HPDE6-E6E7 (cell line): ENCODE measurements around the gene SPDEF.

Experiments used
- DNase-seq: peaks from one replicate; pipeline ENCODE4 v3.0.0; 2011; ENCODE audit warnings: missing footprints; ENCODE audit errors: extremely low spot score

The SPDEF gene

GRCh38 chr6:34515473-34516387, 40.4 kb downstream of the SPDEF start:
- no peak for DNase-seq

GRCh38 chr6:34514593-34515472, 41.3 kb downstream of the SPDEF start:
- no peak for DNase-seq

GRCh38 chr6:34514112-34514511, 42.0 kb downstream of the SPDEF start:
- DNase-seq = no peak

GRCh38 chr6:34513646-34514045, 42.5 kb downstream of the SPDEF start:
- DNase-seq = no peak

GRCh38 chr6:34512738-34513115, 43.4 kb downstream of the SPDEF start:
- no peak for DNase-seq

- no peak for DNase-seq
Observed at GRCh38 chr6:34511915-34512737, 44.0 kb downstream of the SPDEF start.

GRCh38 chr6:34511214-34511914, 44.8 kb downstream of the SPDEF start:
- no peak for DNase-seq

GRCh38 chr6:34510299-34510698, 45.8 kb downstream of the SPDEF start:
- no peak for DNase-seq

GRCh38 chr6:34509782-34510181, 46.3 kb downstream of the SPDEF start:
- no peak for DNase-seq

- no peak for DNase-seq
Observed at GRCh38 chr6:34508425-34508824, 47.7 kb downstream of the SPDEF start.

- DNase-seq = no peak
Observed at GRCh38 chr6:34506718-34507117, 49.4 kb downstream of the SPDEF start.

- no peak for DNase-seq
Observed at GRCh38 chr6:34497411-34497810, 58.7 kb downstream of the SPDEF start.

GRCh38 chr6:34496103-34496685, 59.9 kb downstream of the SPDEF start:
- DNase-seq = no peak

GRCh38 chr6:34494973-34495372, 61.2 kb downstream of the SPDEF start:
- no peak for DNase-seq

- no peak for DNase-seq
Observed at GRCh38 chr6:34493344-34493743, 62.8 kb downstream of the SPDEF start.

GRCh38 chr6:34491091-34491430, 65.1 kb downstream of the SPDEF start:
- DNase-seq = no peak

- DNase-seq = no peak
Observed at GRCh38 chr6:34490390-34491090, 65.6 kb downstream of the SPDEF start.

GRCh38 chr6:34489207-34489805, 66.8 kb downstream of the SPDEF start:
- no peak for DNase-seq
